ENCODE measurements around the gene FRY.

- TF ChIP-seq, protein P1, sequence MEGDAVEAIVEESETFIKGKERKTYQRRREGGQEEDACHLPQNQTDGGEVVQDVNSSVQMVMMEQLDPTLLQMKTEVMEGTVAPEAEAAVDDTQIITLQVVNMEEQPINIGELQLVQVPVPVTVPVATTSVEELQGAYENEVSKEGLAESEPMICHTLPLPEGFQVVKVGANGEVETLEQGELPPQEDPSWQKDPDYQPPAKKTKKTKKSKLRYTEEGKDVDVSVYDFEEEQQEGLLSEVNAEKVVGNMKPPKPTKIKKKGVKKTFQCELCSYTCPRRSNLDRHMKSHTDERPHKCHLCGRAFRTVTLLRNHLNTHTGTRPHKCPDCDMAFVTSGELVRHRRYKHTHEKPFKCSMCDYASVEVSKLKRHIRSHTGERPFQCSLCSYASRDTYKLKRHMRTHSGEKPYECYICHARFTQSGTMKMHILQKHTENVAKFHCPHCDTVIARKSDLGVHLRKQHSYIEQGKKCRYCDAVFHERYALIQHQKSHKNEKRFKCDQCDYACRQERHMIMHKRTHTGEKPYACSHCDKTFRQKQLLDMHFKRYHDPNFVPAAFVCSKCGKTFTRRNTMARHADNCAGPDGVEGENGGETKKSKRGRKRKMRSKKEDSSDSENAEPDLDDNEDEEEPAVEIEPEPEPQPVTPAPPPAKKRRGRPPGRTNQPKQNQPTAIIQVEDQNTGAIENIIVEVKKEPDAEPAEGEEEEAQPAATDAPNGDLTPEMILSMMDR (IDR thresholded peaks at IDR 0.05): no peak
- TF ChIP-seq POLR2A (IDR thresholded peaks at IDR 0.05): no peak
Measured at GRCh38 chr13:32178763-32179162, 147.2 kb downstream of the FRY start.
